ENCODE measurements around the gene RPS16.

GRCh38 chr19:39412867-39413271 is 22.9 kb downstream of the RPS16 start:
- TF ChIP-seq CTCF (IDR thresholded peaks at IDR 0.05) (no peak), EP300 (IDR thresholded peaks at IDR 0.05) (no peak)
